ENCODE measurements around the gene HERC3.

DNA sequence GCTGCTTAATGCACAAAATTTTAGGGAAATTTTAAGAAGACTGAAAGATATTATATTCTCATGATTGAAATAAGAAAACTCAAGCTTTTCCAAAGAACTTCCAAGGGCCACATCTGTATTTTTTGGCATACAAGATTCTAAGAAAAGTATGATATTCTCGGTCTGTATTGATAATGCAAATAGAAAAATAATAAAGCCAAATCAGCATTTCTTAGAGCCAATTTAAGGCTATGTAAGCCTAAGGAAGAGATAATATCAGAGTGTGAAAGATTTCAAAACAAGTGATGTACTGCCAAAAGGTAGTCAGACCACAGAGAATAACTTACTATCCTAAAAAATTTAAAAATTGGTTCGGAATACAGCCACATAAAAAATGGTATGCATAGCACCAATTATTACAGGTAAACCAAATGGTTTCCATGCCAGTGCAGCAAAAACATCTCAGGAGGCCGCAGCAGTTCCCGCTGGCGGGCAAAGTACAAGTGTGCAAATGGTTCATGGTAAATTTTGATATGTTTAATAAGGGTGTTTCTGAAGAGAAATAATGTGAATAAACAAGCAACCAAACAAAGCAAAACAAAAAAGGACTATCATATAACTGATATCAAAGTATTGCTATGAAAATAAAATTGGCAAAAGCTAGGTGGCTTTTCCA is 140.6 kb downstream of the HERC3 start:
- TF ChIP-seq GATA2 (IDR thresholded peaks at IDR 0.05; ENCODE audit: low read depth, low read length) (no peak), GATA3 (IDR thresholded peaks at IDR 0.05; ENCODE audit: low read depth, low read length) (no peak)

Data from SH-SY5Y (cell line).